Loucy (cell line): ENCODE data around the gene PGAM4.

Source experiments
- H2AFZ ChIP-seq: fragments of 200-600 bp; sonication (generic); 2 replicates; pipeline ENCODE4 v1.6.0; 2016; ENCODE audit warnings: antibody characterized with exemption, mild to moderate bottlenecking, low read length, moderate library complexity
- H3F3A ChIP-seq: fragments of 200-600 bp; 2 replicates; pipeline ENCODE4 v1.6.0; 2016; ENCODE audit warnings: antibody characterized with exemption, low read depth, mild to moderate bottlenecking
- H3K27me3 ChIP-seq: fragments of 200-600 bp; sonication (generic); 2 replicates; pipeline ENCODE4 v1.6.1; 2014; ENCODE audit warnings: low read length, mild to moderate bottlenecking; ENCODE audit not compliant: insufficient read depth, poor library complexity, severe bottlenecking
- H3K36me3 ChIP-seq: fragments of 200-600 bp; sonication (generic); 2 replicates; pipeline ENCODE4 v1.6.1; 2016; ENCODE audit warnings: low read length; ENCODE audit not compliant: insufficient read depth
- H3K4me1 ChIP-seq: fragments of 200-600 bp; sonication (generic); 2 replicates; pipeline ENCODE4 v1.5.1; 2014; ENCODE audit warnings: low read length, mild to moderate bottlenecking; ENCODE audit not compliant: insufficient read depth, poor library complexity, severe bottlenecking
- H3K4me2 ChIP-seq: fragments of 200-600 bp; sonication (generic); 2 replicates; pipeline ENCODE4 v1.6.0; 2014; ENCODE audit warnings: antibody characterized with exemption, low read length, low read depth, mild to moderate bottlenecking; ENCODE audit not compliant: poor library complexity, severe bottlenecking
- H3K4me3 ChIP-seq: fragments of 200-600 bp; sonication (generic); 2 replicates; pipeline ENCODE4 v1.5.1; 2014; ENCODE audit warnings: low read length, mild to moderate bottlenecking, mixed read lengths; ENCODE audit not compliant: poor library complexity, severe bottlenecking
- H3K79me2 ChIP-seq: fragments of 200-600 bp; sonication (generic); 2 replicates; pipeline ENCODE4 v1.6.1; 2014; ENCODE audit warnings: low read length; ENCODE audit not compliant: insufficient read depth
- H3K9ac ChIP-seq: fragments of 200-600 bp; sonication (generic); 2 replicates; pipeline ENCODE4 v1.6.0; 2014; ENCODE audit warnings: mild to moderate bottlenecking, low read depth, low read length, moderate library complexity; ENCODE audit not compliant: poor library complexity, severe bottlenecking
- H3K9me2 ChIP-seq: fragments of 200-600 bp; sonication (generic); replicated peaks from 2 replicates; pipeline ENCODE4 v1.6.1; 2016; ENCODE audit warnings: low read depth, low read length, mixed read lengths
- H3K9me3 ChIP-seq: fragments of 200-600 bp; sonication (generic); 2 replicates; pipeline ENCODE4 v1.6.1; 2014; ENCODE audit warnings: mild to moderate bottlenecking, antibody characterized with exemption, low read length, low read depth; ENCODE audit not compliant: insufficient read depth
- H4K20me1 ChIP-seq: fragments of 200-600 bp; sonication (generic); 2 replicates; pipeline ENCODE4 v1.6.0; 2014; ENCODE audit warnings: antibody characterized with exemption, low read length, mild to moderate bottlenecking; ENCODE audit not compliant: insufficient read depth, poor library complexity, severe bottlenecking
- EZH2phosphoT487 ChIP-seq: fragments of 200-600 bp; IDR thresholded peaks from 2 replicates; pipeline ENCODE4 v1.6.1; 2018; ENCODE audit warnings: antibody characterized with exemption, mild to moderate bottlenecking, moderate library complexity, borderline replicate concordance
- TF ChIP-seq, protein P1 (sequence below): fragments of 200-600 bp; sonication (generic); conservative IDR thresholded peaks from 2 replicates; pipeline ENCODE4 v1.5.1; 2014; ENCODE audit warnings: mild to moderate bottlenecking, antibody characterized with exemption, low read length

The PGAM4 gene

DNA sequence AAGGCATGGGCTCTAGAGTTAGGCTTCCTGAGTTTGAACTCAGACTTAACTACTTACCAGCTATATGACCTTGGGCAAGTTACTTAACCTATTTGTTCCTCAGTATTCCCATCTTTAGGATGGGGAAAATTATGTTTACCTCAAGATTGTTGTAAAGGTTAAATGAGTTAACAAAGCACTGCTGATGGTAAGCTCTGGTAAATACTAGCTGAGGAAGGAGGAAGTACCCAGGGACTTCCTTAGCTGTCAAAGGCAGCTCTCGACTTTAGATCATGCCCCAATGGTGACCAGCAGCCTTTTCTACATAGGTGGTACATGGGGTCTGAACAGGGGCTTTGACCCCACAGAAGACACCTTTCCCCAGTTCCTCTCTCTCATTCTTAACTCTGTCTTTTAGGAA, 38.9 kb downstream of the PGAM4 start:
- Histone ChIP-seq H3K79me2 (no peaks in the 10 kb centered on the region), H3F3A (no peaks in the 10 kb centered on the region), H3K9me3 (no peaks in the 10 kb centered on the region), H3K4me3 (no peak overlapping the region), H3K9me2 (no peaks in the 10 kb centered on the region), H3K27me3 (no peaks in the 10 kb centered on the region), H2AFZ (no peak overlapping the region), H3K4me1 (peaks cover 3% of the 10 kb centered on the region), H4K20me1 (no peaks in the 10 kb centered on the region), H3K4me2 (no peak overlapping the region), H3K9ac (no peak overlapping the region), H3K36me3 (no peaks in the 10 kb centered on the region)
- TF ChIP-seq EZH2phosphoT487, result no peak
- TF ChIP-seq, protein P1, sequence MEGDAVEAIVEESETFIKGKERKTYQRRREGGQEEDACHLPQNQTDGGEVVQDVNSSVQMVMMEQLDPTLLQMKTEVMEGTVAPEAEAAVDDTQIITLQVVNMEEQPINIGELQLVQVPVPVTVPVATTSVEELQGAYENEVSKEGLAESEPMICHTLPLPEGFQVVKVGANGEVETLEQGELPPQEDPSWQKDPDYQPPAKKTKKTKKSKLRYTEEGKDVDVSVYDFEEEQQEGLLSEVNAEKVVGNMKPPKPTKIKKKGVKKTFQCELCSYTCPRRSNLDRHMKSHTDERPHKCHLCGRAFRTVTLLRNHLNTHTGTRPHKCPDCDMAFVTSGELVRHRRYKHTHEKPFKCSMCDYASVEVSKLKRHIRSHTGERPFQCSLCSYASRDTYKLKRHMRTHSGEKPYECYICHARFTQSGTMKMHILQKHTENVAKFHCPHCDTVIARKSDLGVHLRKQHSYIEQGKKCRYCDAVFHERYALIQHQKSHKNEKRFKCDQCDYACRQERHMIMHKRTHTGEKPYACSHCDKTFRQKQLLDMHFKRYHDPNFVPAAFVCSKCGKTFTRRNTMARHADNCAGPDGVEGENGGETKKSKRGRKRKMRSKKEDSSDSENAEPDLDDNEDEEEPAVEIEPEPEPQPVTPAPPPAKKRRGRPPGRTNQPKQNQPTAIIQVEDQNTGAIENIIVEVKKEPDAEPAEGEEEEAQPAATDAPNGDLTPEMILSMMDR, result no peak

DNA sequence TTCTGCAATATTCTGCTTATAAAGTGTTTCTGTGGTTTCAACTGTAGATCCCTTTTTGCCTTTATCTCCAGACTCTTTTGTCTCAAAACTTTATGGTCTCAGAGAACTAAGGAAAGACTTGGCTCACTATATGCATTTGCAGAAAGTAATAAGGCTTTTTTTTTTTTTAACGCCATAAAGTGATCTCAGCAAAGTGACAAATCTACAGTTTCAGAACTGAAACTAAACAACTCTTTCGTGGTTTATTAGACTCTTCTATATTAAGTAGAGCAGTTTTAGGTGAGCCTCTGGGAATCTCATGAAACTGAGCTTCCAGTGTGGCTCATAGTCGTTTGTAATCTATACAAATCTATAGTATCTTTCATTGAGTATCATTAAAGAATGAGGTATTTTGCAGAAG, 43.7 kb downstream of the PGAM4 start:
- TF ChIP-seq EZH2phosphoT487, result no peak
- TF ChIP-seq, protein P1, result no peak
- no peaks in the 10 kb centered on the region for H3K9me2 ChIP-seq
- no peaks in the 10 kb centered on the region for H3K79me2 ChIP-seq
- H3K4me2 ChIP-seq, result peak overlapping the region; percentile 65
- H3K9ac ChIP-seq, result peak overlapping the region; percentile 35
- H3K27me3 ChIP-seq, result no peaks in the 10 kb centered on the region
- no peak overlapping the region for H2AFZ ChIP-seq
- peak overlapping the region; percentile 49 for H3K4me3 ChIP-seq
- no peaks in the 10 kb centered on the region for H3K36me3 ChIP-seq
- no peaks in the 10 kb centered on the region for H3F3A ChIP-seq
- H3K4me1 ChIP-seq, result peaks cover 3% of the 10 kb centered on the region
- no peaks in the 10 kb centered on the region for H3K9me3 ChIP-seq
- H4K20me1 ChIP-seq, result no peaks in the 10 kb centered on the region

DNA sequence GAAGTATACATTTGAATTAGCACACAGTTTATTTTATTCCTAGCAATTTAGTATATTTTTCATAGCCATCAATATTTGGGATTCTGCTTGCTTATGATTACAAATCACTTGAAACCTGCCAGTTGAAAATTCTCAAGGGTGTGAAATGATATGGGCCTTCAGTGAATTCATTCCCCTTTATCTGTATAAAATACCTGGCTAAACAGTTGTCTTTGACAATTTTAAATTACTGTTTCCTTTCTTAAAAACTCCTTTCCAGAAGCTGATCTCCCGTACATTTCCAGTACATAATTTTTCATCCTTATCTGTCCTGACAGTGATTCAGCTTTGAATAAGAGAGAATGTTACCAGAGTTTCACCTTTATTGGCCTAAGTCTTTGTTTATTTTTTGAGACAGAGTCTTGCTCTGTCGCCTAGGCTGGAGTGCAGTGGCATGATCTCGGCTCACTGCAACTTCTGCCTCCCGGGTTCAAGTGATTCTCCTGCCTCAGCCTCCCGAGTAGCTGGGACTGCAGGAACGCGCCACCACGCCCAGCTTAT, 45.0 kb downstream of the PGAM4 start:
- Histone ChIP-seq H3K27me3 (no peaks in the 10 kb centered on the region), H3K9me2 (no peaks in the 10 kb centered on the region), H2AFZ (no peak overlapping the region), H3K4me1 (peaks cover 3% of the 10 kb centered on the region), H3K9me3 (no peaks in the 10 kb centered on the region), H3K36me3 (no peaks in the 10 kb centered on the region), H3F3A (no peaks in the 10 kb centered on the region), H3K4me3 (no peak overlapping the region), H3K9ac (no peak overlapping the region), H3K79me2 (no peaks in the 10 kb centered on the region), H3K4me2 (no peak overlapping the region), H4K20me1 (no peaks in the 10 kb centered on the region)
- no peak for TF ChIP-seq EZH2phosphoT487
- TF ChIP-seq, protein P1, result no peak
